ENCODE data around the gene TMCO6. TPM values are rescaled to one million over a fixed set of nuclear protein-coding genes. Genes with fewer than 3 reads are reported as not detected.
"Not testable (repeated sequence)": the region's sequence is repeated elsewhere in the genome, so short reads cannot be mapped to it uniquely, and the experiment has no call there.

TMCO6 gene
- 3.2 TPM for total RNA-seq
- long read RNA-seq, partial matches to known transcripts = 0 of 4 reads
- long read RNA-seq, other reads (novel, unspliced or antisense) = 1 of 4 reads

DNA sequence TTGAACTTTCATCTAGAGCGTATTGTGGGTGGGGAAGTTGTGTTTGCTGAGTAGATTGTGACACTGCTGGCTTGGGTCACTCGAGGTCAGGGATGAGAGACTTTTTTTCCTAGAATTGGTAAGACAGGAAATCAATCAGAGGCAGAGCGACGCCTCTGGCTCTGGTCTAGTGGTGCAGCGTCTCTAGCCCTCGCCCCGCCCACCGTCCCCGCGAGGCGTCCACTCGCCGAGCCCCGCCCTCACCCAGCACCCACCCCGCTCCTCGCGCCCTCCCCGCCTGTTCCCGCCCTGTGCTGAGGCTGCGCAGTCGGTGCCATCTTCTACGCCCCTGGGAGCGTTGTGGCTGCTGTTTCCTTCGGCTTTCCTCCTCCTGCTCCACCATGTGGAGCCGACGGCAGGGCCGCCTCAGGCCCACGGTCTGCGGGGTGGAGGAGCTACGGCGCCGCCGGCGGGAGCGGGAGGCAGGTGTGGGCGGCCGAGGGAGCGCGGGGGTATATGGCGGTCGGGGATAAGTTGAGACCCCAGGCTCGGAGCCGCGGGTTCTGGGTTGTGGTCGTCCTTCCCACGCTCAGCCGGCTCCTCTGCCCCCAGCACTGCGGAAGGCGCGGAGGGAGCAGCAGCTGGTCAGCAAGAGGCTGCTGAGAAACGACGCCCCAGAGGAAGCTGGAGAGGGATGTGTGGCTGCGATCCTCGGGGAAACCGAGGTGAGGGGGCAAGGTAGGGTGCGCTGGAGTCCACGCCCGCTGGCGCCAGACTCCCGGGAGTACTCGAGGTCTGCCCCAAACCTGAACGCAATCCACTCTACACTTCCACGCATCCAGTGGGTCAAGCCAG lies at the start of gene TMCO6:
TMCO6 (plus strand) TSS at position 304 of the 834 bp plus-strand sequence; CDS start at position 381, 77 bp downstream.
- intact Hi-C loops (cut with micrococcal nuclease) = loop anchor here (10.0 kb wide), 1 partner anchor 65 kb away; no protein-coding TSS in a partner anchor
- ATAC-seq (peak; percentile 99), DNase-seq (peak; percentile 99)

DNA sequence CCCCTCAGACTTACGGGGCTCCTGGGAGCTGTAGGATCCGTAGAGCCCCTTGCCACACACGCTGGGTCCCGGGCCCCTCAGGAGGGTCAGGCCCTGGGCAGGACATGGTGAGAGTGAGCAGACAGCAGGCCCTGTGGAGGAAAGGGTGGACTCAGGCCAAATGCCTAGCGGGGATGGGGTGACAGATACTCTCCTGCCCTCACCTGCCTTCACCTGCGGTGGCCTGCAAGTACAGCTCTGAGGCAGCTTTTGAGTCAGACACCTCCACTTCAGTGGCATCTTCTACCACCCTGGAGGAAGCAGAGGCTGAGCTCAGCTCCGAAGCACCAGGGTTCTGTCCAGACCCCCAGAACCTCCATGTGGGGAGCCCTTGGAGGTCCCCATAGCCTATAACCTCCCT lies 48.4 kb upstream of the TMCO6 start:
- intact Hi-C loops (cut with micrococcal nuclease) = no loop called here
- no peak for ATAC-seq

DNA sequence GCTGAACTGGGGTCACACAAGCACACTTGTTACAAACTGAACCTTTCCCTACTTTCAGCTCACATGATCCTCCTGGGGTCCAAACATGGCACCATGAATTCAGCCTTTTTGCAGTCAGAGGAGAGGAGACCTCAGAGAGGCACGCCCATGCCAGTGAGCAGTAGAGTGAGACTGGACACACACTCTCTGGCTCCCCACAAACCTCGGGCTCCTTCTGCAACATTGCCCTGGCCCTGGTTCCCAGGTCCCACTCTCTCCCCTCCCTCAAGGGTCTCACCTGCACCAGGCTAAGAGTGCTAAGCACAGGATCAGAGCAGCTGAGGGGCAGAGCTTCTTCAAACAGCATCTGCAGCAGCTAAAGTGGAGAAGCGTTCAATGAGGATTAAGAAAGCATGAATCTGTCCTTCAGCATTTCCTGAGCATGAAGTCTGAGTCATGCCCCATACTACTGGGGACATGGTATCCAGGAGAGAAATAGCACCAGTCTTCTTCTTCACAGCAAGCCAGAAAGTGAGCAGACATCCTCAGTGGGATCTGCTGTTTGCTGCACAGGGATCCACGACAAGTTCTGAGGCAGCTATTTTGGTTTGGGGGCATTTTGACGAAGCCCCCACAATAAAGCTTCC lies 47.4 kb upstream of the TMCO6 start:
- ATAC-seq (no peak), DNase-seq (no peak)
- intact Hi-C loops (cut with micrococcal nuclease) = no loop called here

More for the DNA sequence above, 48.4 kb upstream of the TMCO6 start:
- no peak for DNase-seq

DNA sequence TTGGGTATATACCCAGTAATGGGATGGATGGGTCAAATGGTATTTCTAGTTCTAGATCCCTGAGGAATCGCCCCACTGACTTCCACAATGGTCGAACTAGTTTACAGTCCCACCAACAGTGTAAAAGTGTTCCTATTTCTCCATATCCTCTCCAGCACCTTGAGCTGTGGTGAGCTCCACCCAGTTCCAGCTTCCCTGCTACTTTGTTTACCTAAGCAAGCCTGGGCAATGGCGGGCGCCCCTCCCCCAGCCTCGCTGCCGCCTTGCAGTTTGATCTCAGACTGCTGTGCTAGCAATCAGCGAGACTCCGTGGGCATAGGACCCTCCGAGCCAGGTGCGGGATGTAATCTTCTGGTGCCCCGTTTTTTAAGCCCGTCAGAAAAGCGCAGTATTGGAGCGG lies 46.2 kb upstream of the TMCO6 start:
- ATAC-seq; intact Hi-C loops (cut with micrococcal nuclease); DNase-seq: not testable (repeated sequence)

DNA sequence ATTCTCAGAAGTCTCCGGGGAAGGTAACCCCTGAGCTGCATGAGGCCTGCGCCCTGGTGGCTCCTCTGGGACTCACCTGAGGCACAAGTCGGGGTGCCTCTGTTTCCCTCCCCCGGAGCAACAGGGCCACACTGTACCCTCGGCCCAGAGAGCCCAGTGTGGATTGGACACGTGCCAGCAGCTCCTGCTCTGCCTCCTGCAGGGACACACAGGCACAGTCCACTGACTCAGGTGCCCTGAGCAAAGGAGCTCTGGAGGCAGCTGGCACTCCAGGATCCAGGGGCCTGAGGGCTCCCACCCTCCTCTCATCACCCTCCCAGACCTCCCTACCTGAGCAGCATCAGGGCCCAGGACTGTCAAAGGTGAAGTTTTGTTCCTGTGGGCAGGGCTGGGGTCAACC lies 45.1 kb upstream of the TMCO6 start:
- intact Hi-C loops (cut with micrococcal nuclease) = no loop called here
- ATAC-seq (no peak), DNase-seq (no peak)

DNA sequence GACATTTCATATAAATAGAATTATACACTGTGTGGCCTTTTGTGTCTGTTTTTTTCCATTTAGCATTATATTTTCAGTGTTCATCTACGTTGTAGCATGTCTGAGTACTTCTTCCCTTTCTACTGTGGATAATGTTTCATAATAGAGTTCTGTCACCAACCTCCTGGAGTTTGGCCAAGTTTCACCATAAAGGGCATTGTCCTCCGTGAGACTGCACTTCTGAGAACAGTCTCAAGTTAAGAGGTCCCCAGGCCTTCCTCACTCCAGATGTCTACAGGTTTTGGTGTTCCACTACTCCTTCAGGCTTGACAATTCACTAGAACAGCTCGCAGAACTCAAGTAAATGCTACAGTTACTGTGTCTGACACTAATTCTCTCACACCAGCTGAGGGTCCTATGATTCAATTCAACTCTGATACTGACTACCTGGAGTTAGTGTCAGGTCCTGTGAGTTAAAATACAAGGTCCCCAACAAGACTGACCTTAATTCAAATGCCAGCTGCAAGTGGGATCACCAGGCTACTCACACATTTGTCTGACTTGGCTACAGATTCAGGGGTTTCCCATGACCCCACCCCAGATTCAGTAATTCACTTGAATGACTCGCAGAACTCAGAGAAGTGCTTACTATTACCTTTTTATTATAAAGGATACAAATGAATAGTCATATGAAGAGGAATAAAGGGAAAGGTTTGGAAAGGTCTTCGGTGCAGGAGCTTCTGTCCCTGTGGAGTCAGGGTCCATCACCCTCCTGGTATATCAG lies 43.5 kb upstream of the TMCO6 start:
- intact Hi-C loops (cut with micrococcal nuclease) = no loop called here
- DNase-seq (no peak), ATAC-seq (peak; percentile 82)

DNA sequence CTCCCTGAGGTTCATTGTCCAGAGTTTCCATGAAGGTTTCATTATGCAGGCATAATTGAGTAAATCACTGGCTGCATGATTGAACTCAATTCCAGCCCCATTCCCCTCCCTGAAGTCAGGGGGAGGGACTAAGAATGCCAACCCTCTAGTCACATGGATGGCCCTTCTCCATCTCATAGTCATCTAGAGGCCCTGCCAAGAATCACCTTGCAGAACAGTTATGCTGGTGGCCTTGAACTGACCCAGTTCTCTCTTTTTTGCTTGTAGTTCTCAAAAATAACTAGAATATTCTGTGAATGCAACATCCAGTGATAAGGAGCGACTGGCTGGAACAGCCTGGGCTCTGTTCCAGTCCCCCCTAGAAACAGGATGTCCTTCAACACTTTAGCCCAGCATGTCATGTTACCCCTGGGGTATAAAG lies 42.9 kb upstream of the TMCO6 start:
- intact Hi-C loops (cut with micrococcal nuclease) = no loop called here
- no peak for DNase-seq
- peak; percentile 75 for ATAC-seq

DNA sequence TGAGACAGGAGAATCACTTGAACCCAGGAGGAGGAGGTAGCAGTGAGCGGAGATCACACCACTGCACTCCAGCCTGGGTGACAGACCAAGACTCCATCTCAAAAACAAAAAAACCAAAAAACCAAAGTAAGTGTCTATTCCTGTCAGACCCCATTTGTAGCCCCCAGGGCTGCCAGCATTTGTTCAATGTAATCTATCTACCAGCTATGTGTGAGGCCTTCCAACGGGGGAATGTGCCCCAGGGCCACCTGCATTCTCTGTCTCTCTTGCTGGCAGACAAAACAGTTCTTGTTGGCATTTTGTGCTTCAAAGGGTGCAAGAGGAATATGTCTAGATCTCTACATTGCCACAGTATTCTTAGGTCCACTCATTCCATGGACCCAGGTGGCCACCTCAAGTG lies 40.4 kb upstream of the TMCO6 start:
- DNase-seq = no peak
- intact Hi-C loops (cut with micrococcal nuclease) = no loop called here

DNA sequence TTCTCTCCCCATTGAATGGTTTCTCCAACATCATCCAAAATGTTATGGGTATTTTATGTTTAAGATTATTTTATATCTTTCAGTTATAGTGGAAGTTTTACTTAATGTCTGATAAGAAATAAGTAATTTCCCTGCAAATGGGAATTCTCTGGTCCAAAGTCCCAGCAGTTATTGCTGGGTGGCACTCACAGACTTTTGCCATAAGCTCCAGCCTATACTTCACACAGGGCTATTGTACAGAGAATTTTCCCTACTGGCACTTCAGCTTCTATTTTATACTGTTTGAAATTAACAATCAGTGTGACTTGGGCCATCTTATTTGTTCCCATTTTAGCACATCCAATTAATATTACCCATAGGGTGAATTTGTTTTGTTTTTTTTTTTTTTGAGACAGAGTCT lies 39.2 kb upstream of the TMCO6 start:
- ATAC-seq (no peak), DNase-seq (no peak)
- intact Hi-C loops (cut with micrococcal nuclease) = no loop called here

More for the DNA sequence above, 40.4 kb upstream of the TMCO6 start:
- no peak for ATAC-seq

DNA sequence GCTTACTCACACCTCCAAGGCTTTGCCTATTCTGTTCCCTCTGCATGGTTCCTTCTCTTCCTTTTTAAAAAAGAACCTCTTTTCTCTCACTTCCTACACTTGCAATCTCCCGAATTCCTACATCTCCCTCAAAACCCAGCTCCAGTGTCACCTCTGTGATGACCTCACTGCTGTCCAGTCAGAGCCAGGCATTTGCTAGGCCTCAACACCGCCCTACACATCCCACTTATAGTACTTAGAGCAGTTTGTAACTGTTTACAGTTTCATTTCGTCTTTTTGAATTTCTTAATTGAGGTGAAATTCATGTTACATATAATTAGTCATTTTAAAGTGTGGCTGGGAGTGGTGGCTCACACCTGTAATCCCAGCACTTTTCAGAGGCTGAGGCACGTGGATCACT lies 37.1 kb upstream of the TMCO6 start:
- DNase-seq (no peak), ATAC-seq (peak; percentile 37)
- intact Hi-C loops (cut with micrococcal nuclease) = no loop called here

DNA sequence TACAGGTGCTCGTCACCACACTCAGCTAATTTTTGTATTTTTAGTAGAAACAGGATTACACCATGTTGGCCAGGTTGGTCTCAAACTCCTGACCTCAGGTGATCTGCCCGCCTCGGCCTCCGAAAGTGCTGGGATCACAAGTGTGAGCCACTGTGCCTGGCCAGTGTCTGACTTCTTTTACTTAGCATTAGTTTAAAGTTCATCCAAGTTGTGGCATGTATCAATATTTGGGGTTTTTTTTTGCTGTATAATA lies 35.9 kb upstream of the TMCO6 start:
- intact Hi-C loops (cut with micrococcal nuclease); DNase-seq; ATAC-seq: not testable (repeated sequence)

DNA sequence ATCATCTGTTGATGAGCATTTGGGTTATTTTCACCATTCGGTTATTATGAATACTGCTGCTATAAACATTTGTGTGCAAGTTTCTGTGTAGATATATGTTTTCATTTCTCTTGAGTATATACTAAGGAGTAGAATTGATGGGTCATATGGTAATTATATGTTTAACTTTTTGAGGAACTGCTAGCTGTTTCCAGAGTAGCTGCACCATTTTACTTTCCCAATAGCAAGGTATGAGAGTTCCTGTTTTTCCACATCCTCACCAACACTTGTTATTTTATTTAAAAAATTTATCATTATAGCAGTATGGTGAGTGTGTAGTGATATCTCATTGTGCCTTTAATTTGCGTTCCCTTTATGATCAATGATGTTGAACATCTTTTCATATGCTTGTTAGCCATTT lies 35.5 kb upstream of the TMCO6 start:
- intact Hi-C loops (cut with micrococcal nuclease) = no loop called here
- DNase-seq = no peak
- no peak for ATAC-seq

DNA sequence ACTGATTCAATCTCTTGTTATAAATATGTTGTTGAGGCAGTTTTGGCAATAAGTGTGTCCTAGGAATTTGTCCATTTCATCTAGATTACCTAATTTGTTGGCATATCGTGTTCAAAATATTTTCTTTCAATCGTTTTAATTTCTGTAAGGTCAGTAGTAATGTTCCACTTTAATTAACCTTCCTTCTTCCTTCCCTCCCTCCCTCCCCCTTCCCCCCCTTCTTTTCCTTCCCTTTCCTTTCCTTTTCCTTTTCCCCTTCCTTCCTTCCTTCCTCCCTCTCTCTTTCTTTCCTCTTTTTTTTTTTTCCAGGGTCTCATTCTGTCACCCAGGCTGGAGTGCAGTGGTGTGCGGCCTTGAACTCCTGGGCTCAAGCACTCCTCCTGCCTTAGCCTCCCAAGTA lies 33.4 kb upstream of the TMCO6 start:
- intact Hi-C loops (cut with micrococcal nuclease) = no loop called here
- DNase-seq (no peak), ATAC-seq (no peak)

DNA sequence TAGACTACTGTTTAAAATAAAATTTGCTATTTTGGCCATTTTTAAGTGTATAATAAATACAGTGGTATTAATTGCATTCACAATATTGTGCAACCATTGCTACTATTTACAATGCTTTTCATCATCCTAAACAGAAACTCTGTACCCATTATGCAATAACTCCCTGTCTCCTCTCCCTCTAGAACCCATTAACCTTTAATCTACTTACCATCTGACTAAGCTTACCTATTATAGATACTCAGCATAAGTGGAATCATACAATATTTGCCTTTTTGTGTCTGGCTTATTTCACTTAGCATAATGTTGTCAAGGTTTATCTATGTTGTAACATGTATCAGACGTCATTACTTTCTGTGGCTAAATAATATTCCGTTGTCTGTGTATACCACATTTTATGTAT lies 32.2 kb upstream of the TMCO6 start:
- intact Hi-C loops (cut with micrococcal nuclease) = no loop called here
- no peak for ATAC-seq
- no peak for DNase-seq

DNA sequence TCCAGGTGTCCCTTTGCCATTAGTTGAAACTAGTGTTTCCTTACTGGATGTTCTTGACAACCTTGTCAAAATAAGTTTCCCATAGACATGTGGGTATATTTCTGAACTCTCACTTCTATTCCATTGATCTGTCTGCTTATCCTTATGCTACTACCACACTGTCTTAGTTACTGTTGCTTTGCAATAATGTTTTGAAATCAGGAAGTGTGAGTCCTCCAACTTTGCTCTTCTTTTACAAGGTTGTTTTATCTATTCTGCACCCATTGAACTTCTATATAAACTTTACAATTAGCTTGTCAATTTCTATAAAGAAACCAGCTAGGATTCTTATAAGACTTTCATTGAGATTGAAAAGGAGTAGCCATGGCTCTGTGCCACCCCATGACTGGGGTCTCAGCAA lies 30.5 kb upstream of the TMCO6 start:
- DNase-seq = no peak
- intact Hi-C loops (cut with micrococcal nuclease) = no loop called here
- no peak for ATAC-seq

DNA sequence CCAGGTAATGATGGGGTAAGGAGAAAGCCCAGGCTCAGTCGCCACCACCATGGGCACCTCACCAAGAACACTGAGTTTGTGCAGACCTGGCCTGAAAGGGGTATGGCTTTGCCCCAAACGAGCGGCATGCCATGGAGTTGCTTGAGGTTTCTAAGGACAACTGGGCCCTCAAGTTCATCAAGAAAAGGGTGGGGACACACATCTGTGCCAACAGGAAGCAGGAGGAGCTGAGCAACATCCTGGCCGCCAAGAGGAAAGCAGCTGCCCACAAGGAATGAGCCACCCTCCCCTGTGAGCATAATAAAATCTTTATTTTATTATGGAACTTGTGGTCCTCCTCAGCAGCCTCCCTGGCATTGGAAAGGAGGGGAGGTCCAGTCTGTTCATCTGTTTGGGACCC lies 30.1 kb upstream of the TMCO6 start:
- peak; percentile 46 for DNase-seq
- peak; percentile 76 for ATAC-seq
- intact Hi-C loops (cut with micrococcal nuclease) = no loop called here

DNA sequence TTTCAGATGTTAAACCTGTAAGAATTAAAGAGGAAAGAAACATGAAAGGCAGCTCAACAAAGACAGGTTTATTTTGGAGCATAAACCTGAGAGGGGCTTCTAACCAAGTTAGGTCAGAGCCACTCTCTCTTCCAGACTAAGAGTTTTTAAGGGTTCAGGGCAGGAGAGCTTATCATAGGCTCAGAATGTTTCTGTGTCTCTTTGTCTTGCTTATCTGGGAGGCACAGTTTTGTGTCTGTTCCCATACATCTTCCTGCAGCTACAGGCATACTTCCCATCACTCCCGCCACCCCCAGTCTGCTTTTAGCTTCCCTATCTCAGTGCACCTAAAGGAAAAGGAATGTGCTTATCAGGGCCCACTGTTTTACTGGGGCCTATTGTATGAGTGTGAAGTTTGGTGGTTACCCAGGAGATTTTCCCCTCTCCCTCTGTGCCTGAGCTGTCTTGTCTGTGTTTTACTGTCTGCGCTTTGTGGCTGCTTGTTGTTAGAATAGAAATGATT lies 28.2 kb upstream of the TMCO6 start:
- ATAC-seq = peak; percentile 35
- intact Hi-C loops (cut with micrococcal nuclease) = no loop called here
- no peak for DNase-seq

DNA sequence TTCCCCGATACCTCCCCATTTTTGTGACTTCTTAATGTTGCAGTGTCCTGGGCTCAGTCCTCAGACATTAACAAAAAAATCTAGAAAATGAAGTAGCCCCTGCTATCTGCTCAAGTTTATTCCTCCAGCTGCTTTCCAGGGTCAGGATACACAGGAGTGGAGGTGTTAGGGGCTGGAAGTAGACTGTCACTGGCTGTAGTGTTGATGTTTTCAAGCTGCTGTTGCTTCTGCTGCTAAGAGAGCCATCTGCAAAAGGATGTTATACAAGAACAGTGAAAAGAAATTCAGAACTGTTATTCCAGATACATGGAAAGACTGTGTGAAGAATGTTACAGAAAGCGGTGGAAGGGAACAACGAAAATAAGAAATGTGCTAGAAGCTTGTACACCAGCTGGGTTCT lies 16.9 kb upstream of the TMCO6 start:
- DNase-seq = no peak
- peak; percentile 23 for ATAC-seq
- intact Hi-C loops (cut with micrococcal nuclease) = no loop called here

DNA sequence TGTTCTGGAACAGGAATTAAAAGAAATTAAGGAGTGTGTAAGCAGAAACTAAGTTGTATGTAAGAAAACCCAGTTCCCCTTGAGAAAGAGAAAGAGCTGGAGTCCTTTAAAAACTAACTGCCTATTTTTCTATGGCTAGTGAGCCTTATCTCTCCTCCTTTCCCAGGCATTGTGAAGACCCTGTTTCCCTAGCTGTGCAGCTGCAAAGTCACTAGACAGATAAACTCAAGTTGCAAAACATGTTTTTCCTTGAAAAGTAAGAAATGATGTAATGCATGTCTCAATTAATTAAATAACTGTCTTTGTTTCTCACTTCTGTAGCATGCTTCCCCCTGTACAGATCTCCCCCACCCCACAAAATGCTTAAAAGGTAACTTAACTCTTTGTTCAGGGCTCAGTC lies 16.2 kb upstream of the TMCO6 start:
- DNase-seq; intact Hi-C loops (cut with micrococcal nuclease); ATAC-seq: not testable (repeated sequence)

DNA sequence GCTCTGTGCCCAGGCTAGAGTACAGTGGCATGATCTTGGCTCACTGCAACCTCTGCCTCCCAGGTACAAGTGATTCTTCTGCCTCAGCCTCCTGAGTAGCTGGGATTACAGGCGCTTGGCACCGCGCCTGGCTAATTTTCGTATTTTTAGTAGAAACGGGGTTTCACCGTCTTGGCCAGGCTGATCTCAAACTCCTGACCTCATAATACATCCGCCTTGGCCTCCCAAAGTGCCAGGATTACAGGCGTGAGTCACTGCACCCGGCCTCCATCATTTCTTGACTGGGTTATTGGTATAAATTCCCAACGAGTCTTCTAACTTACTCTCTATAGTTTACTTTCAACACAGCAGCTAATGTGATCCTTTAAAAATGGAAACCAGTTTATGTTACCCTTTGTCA lies 14.4 kb upstream of the TMCO6 start:
- intact Hi-C loops (cut with micrococcal nuclease); ATAC-seq: not testable (repeated sequence)

More for the DNA sequence above, 14.4 kb upstream of the TMCO6 start:
- not testable (repeated sequence) for DNase-seq

Measured in left ventricle myocardium superior (tissue), 1 donor.